ENCODE measurements around the gene CDH23.
A peak's percentile ranks its signal among the peaks of the same experiment; 100 is the strongest.

CDH23 gene

GRCh38 chr10:71770255-71770654 is 373.5 kb downstream of the CDH23 start:
- DNase-seq, result no peak

- no peak for DNase-seq
Measured at GRCh38 chr10:71770789-71771188, 374.1 kb downstream of the CDH23 start.

GRCh38 chr10:71771204-71771603 is 374.5 kb downstream of the CDH23 start:
- no peak for DNase-seq

- peak in 1 of 56 donors; percentile 43 for DNase-seq
Measured at GRCh38 chr10:71771821-71772617, 375.3 kb downstream of the CDH23 start.

GRCh38 chr10:71772832-71773220 is 376.1 kb downstream of the CDH23 start:
- no peak for DNase-seq

GRCh38 chr10:71773221-71773971 is 376.7 kb downstream of the CDH23 start, which contains the start of gene VSIR:
Gene VSIR (minus strand): TSS chr10:71773520. CDS start chr10:71773439, 81 bp downstream.
- peak in 50 of 56 donors; percentile 17 to 84 (median 62) for DNase-seq

GRCh38 chr10:71774916-71775702 is 378.4 kb downstream of the CDH23 start:
- peak in 10 of 56 donors; percentile 13 to 40 (median 28) for DNase-seq

- peak in 1 of 56 donors; percentile 26 for DNase-seq
Measured at GRCh38 chr10:71776481-71776925, 379.8 kb downstream of the CDH23 start.

GRCh38 chr10:71777213-71777985 is 380.7 kb downstream of the CDH23 start:
- DNase-seq, result no peak

GRCh38 chr10:71778071-71778825 is 381.5 kb downstream of the CDH23 start:
- DNase-seq, result no peak

GRCh38 chr10:71779641-71780040 is 382.9 kb downstream of the CDH23 start:
- DNase-seq, result no peak

- DNase-seq, result no peak
Measured at GRCh38 chr10:71780156-71780555, 383.4 kb downstream of the CDH23 start.

- no peak for DNase-seq
Measured at GRCh38 chr10:71780719-71781118, 384.0 kb downstream of the CDH23 start.

GRCh38 chr10:71782221-71782916 is 385.6 kb downstream of the CDH23 start:
- no peak for DNase-seq

GRCh38 chr10:71782917-71783490 is 386.3 kb downstream of the CDH23 start:
- DNase-seq, result peak in 1 of 56 donors; percentile 13

- DNase-seq, result no peak
Measured at GRCh38 chr10:71783917-71784678, 387.4 kb downstream of the CDH23 start.

- no peak for DNase-seq
Measured at GRCh38 chr10:71784679-71785272, 388.1 kb downstream of the CDH23 start.

GRCh38 chr10:71788954-71789353 is 392.2 kb downstream of the CDH23 start:
- DNase-seq, result no peak
